HG03565 (cell line): Measurements from ENCODE around the gene DNAI2.

Experiments
- ATAC-seq: cut with Tn5 transposase; IDR thresholded peaks from one replicate; pipeline ENCODE4 v1.9.1; 2021; ENCODE audit warnings: mild to moderate bottlenecking, moderate library complexity; ENCODE audit not compliant: unreplicated experiment

Gene DNAI2

DNA sequence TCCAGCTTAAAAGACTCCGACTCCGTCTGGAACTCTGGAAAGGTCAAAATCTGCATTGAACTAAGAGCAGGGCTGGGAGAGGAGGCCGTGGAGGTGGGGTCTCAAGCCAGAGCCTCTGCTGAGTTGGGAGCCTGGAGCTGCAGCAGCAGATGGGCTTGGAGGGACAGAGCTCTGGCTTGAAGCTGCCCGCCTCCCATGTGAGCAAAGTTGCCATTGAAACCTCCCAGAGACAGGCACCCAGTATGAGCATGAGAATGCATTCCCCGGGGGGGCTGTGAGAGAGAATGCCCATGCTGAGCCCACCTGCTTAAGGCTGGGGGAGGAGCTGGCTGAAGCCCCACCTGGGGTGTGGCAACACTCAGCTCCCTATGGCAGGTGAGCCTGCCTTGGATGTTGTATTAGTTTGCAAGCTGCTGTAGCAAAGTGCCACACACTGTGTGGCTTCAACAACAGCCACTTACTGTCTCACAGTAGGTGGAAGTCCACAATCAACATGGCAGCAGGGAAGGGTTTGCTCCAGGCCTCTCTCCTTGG is 61.6 kb downstream of the DNAI2 start:
- ATAC-seq, result no peak

DNA sequence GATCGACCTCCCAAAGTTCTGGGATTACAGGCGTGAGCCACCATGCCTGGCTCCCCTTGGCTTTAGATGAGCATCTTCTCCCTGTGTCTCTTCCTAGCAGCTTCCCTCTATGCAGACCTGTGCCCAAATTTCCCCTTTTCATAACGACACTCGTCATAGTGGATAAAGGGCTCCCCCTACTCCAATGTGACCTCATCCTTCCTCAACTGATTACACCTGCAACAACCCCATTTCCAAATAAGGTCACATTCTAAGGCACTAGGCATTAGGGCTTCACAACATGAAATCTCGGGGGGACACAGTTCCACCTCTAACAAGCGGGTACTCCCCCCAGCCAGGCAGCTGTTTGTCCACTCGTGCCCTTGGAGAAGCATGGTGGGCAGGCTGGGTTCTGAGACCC is 62.3 kb downstream of the DNAI2 start:
- ATAC-seq, result no peak

DNA sequence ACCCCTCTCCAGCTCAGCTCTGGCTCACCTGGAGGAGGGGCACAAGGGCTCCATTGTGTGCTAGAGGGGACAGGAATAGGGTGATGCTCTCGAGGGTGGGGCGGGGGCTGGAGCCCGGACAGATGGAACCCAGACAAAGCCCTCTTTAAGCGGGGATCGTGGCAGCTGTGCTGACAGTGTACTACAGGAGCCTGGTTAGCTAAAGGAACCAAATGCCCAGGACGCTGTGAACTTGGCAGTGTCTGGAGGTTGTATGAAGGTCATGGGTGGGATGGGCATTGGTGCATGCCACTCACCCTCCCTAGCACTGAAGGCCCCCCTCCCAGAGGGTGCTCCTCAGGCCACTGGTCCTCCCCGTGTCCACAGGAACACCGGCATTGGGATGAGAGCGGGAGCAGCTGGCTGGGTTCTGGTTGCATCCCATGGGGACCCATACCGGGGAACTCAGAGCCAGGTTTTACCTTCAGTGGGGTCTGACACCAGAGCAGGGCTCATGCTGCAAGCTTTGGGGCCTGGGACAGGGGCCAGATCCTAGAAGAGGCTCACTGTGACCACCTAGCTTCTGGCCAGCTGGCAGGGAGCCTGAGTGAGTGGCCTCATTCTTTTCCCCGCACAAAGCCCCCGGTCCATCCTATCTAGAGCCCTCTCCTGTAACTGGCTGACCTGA is 63.9 kb downstream of the DNAI2 start:
- no peak for ATAC-seq

DNA sequence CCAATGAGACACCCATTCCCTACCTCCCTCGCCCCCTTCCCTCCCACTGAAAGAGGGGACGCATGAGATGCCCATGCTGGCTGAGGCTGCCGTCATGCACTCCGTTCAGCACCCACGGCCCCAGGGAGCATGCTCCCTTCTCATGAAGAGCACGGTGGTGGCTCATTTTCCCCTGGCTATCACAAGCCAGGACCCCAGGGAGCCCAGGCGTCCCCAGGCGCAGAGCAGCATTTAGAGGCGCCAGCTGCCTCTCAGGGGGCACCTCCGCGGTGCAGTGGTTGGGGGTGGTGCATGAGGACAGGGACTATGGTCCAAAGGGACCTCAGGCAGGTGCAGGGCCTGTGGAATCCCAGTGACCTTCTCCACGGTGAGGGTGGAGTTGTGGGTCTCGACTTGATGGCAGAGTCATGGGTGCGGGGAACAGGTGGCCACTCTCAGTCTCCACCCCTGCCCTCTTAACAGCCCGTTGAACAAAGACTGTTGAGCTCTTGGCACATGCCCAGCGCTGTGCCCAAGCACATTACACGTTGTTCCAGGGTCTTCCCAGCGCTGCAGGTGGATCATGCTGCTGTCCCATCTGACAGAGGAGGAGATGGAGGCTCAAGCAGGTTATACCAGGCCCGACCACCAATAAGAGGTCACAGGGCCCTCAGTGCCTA is 65.6 kb downstream of the DNAI2 start:
- ATAC-seq, result no peak

DNA sequence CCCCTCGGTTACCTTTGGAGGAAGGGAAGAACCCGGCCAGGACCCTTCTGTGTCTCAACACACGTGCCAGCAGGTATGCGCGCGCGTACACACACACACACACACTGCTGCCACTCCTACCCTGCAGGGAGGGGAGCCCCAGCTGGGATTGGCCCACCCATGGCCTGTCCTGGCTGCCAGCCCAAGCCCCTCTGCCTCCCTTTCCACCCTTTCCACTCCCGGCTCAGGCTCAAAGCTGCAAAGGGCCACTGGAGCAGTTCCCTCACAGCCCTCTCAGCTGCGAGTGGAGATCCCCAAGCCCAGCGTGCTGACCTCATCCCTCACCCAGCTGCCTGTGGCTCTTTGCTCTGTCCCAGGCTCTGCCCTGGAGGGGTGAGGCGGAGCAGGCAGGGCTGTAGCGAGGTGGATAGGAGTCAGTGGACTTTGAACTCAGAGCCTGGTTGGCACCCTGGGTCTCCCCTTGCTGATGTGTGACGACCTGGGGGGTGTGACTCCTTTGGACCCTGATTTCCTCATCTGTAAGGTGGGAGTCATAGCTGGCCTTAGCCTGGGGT is 66.5 kb downstream of the DNAI2 start:
- ATAC-seq, result no peak

DNA sequence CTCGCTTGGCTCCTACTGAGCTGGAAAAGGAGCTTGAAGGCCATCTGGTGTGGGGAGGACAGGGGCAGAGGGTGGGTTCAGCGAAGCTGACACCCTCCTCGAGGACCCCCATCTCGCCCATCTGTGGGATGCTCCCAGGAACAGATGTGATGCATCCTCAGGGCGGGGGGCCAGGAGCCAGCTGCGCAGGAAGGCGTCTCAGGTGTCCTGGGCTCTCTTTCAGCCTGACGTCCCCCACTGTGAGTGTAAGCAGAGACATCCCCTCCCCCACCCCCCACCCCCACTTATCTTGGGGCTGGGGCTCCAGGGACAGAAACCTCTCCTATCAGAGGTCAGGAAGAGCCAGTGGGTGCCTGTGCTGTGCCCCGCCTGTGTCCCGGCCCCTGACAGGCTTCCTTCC is 68.2 kb downstream of the DNAI2 start:
- no peak for ATAC-seq

DNA sequence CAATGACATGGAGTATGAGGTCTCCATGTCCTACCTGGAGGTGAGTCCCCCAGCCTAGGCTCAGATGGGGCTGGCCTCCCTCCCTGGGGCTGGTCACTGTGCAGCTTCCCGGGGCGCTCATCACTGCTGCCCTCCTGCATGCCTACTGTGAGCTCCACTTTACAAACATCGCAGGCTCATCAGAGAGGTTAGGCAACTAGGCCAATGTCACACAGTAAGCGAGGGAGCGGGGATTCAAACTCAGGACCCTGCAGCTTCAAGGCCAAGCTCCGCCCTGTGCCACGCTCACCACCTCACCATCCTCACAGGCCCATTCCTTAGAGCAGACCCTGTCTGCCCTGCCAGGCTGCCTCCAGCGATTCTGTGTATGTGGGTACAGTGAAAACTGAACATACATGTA is 69.1 kb downstream of the DNAI2 start:
- ATAC-seq, result no peak

DNA sequence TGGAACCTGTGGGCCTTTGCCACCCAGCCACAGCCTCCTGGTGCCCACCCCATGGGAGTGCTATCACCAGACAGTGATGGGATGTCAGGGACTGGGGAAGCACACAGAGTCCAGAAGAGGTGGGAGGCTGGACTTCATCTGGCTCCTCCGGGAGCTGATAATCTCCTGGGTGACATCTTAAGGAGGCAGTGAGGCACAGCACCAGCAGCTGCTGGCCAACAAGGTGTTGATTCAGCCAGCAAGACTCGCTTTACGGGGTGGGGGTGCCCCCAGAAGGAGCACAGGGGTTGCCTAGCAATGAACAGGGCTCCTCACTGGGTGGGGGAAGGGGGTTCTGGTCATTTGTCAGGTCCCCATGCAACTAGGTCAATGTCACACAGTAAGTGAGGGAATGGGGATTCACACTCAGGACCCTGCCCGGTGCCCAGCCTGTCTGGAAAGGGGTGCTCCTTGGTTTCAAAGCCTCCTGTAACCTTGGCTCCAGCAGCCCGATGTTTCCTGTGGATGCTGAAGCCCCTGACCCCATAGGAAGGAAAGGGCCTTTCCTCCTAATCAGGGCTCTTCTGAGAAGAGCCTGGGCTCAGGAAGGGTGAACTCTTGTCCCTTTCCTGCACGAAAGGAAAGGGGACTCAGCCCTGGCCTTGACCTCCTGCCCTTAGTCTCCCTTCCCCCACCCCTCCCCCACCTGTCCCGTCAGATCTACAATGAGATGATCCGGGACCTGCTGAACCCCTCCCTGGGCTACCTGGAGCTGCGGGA is 69.7 kb downstream of the DNAI2 start:
- no peak for ATAC-seq

DNA sequence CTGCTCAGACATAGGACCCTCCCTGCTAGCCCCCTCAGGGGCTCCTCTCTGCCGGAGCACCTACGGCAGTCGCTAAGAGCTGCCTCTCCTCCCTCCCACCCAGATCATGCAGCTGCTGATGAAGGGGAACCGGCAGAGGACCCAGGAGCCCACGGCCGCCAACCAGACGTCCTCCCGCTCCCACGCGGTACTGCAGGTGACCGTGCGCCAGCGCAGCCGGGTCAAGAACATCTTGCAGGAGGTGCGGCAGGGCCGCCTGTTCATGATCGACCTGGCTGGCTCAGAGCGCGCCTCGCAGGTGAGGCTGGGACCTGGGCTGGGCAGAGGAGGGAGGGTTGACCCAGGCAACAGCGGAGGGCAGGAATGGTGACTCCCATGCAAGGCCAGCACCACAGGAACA is 70.6 kb downstream of the DNAI2 start:
- ATAC-seq, result no peak

DNA sequence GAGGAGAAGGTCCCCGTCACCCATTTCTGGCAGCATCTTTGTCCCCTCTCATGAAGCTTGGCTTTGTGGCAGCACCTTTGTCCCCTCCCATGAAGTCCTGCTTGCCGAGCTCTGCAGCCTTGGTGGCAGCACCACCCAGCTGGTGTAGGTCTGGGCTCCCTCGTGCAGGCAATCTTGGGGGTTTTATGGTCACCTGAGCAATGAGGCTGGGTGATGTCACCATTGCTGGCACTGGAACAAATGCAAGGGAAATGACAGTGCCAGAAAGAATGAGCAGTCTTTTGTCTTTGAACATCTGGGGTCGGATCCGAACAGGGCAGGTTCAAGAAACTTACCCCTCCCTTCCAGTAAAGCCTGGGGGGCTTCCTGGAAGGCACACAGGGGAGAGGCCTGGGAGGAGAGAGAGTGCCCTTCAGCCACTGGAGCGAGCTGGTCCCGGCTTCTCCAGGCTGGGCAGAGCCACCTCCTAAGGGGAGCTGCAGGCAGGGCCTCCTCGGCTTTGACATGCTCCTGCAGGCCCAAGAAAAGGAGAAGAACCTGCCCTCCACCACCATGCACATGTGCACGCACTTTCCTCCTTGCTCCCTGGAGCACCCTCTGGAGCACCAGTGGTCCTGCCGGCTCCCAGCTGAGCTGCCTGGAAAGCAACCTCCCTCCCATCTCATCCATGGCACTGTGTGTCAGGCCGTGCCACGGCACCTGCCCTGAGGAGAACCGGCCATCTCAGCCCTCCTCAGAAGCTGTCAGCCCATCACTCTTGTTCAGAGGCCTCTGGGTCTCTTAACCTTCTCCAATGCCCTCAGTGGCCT is 71.6 kb downstream of the DNAI2 start:
- no peak for ATAC-seq

DNA sequence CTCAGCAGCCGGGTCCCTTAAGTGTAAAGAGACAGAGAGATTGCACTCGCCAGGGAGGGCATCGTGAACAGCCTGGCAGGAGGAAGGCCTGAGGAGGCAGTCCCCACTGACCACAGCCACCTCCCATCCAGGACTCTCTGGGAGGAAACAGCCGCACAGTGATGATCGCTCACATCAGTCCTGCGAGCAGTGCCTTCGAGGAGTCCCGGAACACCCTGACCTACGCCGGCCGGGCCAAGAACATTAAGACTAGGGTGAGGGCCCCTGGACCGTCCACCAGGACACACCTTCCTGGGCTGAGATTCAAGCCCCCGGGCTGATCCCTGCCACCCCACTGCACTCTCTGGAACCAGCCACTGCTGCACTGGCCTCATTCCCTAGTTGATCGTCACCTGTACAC is 73.6 kb downstream of the DNAI2 start:
- no peak for ATAC-seq

DNA sequence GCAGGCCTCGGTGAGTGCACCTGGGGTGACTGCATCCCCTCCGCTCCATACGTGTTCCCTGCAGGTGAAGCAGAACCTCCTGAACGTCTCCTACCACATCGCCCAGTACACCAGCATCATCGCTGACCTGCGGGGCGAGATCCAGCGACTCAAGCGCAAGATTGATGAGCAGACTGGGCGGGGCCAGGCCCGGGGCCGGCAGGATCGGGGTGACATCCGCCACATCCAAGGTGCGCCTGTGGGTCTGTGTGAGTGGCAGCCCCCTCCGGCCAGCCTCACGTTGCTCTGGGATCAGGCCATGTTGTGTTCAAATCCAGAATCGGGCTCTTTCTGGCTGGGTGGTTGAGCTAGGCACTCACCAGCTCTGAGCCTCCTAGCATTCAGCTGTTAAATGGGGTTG is 75.1 kb downstream of the DNAI2 start:
- no peak for ATAC-seq

DNA sequence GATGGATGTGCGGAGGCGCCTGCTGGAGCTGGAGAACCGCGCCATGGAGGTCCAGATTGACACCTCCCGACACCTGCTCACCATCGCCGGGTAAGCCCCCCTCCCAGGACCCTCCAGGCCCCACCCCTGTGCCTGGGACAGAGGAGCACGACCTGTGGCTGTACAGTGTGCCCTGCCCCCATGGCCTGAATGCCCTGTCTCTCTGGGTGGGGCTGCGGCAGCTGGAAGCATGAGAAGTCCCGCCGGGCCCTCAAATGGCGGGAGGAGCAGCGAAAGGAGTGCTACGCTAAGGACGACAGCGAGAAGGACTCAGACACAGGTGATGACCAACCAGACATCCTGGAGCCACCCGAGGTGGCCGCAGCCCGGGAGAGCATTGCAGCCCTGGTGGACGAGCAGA is 76.5 kb downstream of the DNAI2 start:
- ATAC-seq, result no peak

DNA sequence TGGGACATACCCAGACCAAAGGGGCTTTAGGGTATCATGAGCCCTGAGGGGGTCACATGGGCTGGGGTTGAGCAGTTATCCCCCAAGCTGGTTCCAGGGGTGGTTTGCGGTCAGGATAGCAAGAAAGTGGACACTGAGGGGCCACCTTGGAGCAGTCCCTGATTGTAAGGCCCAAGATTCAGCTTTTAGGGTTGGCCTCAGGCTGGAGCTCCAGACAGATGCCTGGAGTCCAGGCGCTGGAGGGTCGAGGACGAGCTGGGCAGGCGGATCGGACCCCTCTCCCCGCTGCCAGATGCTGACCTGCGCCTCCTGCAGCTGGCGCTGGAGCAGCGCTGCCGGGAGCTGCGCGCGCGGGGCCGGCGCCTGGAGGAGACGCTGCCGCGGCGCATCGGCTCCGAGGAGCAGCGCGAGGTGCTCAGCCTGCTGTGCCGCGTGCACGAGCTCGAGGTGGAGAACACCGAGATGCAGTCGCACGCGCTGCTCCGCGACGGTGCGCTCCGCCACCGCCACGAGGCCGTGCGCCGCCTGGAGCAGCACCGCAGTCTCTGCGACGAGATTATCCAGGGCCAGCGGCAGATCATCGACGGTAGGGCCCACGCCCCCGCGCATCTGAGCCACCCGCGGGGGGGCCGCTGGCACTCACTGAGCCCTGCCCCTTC is 77.6 kb downstream of the DNAI2 start:
- ATAC-seq, result no peak

DNA sequence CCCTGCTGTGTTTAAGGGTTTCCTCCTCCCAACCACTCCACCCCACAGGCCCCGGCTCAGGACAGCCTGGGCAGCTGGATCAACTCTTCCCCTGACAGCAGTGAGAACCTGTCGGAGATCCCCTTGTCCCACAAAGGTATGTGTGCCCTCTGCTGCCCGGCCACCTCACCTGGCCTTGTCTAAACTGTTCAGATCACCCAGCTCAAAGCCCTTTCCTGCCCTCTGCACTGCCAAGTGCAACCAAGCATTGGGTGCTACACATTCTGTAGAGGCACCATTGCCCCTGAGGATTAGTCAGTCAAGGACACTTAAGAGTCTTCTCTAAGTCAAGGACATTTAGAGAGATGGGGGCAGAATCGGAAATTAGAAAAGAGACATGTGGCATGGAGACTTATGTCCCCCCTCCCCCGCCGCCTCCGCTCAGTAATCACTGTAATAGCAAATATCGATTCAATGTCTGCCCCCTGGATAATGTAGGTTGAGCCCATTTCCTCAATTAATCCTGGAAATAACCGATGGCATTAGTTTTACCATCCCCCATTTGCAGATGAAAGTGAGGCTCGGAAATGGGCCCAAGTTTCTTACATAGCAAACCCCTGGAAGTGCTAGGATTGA is 79.5 kb downstream of the DNAI2 start:
- no peak for ATAC-seq

DNA sequence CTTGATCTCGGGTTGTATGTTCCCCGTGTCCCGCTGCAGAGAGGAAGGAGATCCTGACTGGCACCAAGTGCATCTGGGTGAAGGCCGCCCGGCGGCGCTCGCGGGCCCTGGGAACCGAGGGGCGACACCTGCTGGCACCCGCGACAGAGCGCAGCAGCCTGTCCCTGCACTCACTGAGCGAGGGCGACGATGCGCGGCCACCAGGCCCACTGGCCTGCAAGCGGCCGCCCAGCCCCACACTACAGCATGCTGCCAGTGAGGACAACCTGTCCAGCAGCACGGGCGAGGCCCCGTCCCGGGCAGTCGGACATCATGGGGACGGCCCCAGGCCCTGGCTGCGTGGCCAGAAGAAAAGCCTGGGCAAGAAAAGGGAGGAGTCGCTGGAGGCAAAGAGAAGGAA is 80.1 kb downstream of the DNAI2 start:
- no peak for ATAC-seq

DNA sequence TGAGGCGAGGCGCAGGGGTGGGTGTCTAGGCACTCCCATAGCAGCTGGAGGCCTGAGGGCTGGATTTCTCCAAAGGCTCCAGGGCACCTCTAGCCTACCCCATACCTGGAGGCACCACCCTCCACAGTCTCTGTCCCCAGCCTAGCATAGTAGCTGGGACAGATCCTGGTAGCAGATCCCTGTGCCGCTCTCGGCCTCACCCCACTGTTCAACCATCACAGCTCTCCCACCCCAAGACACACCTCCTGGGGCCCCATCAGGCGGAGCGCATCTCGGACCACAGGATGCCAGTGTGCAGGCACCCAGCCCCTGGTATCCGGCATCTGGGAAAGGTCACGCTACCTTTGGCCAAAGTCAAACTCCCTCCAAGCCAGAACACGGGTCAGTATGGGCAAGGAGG is 80.5 kb downstream of the DNAI2 start:
- no peak for ATAC-seq

DNA sequence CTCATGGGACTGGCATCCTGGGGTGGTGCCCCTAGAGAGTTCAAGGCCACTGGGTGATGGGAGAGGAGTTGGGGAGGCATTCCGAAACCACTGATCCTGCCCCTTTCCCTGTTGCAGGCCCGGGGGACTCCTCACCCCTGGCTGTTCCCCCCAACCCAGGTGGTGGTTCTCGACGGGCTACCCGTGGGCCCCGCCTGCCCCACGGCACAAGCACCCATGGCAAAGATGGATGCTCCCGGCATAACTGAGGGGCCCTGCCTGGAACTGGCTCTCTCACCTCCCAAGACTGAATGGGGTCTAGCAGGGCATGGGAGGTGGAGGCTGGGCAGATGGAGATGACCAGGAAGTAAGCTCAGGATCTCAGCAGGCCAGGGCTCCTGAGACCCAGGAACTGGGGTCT is 81.0 kb downstream of the DNAI2 start:
- ATAC-seq, result no peak

DNA sequence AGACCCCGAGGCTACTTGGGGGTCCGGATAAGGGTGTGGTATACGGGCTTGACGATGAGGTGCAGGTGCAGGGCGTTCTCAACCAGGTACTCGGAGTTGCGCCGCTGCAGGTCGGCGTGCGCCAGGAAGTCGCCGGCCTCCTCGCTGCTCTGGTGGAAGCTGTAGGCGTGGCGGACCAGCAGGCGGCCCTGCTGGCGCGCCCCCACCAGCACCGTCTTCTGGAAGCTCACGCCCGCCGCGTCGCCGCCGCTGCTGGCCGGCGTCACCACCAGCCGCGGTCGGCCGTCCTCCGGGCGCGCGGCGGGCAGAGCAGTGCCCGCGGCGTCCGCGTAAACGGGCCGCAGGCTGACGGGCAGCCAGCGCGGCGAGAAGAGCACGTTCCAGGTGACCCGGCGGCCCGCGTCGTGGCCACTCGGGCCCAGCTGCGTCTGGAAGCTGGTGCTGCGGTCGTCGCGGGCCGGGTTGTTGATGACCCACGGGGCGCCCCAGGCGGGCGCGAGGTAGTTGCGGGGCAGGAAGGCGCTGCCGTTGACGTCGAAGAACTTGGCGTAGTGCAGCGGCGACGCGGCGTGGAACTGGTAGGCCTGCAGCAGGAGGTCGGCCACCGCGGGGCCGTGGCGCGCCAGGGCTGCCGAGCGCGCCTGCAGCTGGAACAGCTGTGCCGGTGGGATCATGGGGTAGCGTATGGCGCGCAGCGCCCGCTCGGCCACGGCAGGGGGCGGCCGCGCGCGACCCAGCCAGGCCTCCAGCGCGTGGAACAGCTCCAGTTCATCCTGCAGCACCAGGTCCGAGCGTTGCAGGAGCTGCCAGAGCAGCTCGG is 82.8 kb downstream of the DNAI2 start:
- no peak for ATAC-seq
